HepG2 (cell line): Measurements from ENCODE around the gene EIF2S2. TPM values are rescaled to one million over a fixed set of nuclear protein-coding genes. Genes with fewer than 3 reads are reported as not detected.
"Not testable (repeated sequence)": the region's sequence is repeated elsewhere in the genome, so short reads cannot be mapped to it uniquely, and the experiment has no call there.

ENCODE experiments used
- CREM ChIP-seq, 2 experiments: sonication (generic) in 1 of 2; formaldehyde crosslinking in 1 of 2; IDR thresholded peaks; 2 replicates each; pipeline versions ENCODE4 v1.4.0 to v1.6.1; 2016 to 2020; ENCODE audit warnings: antibody characterized with exemption in 1 of 2, mild to moderate bottlenecking in 1 of 2, missing genetic modification reagents in 1 of 2
- FOXK1 ChIP-seq: sonication (generic); formaldehyde crosslinking; IDR thresholded peaks from 2 replicates; pipeline ENCODE4 v1.4.0; 2020; ENCODE audit warnings: low read depth, missing genetic modification reagents, borderline replicate concordance
- HDAC2 ChIP-seq: sonication (generic); formaldehyde crosslinking; IDR thresholded peaks from 2 replicates; pipeline ENCODE4 v1.4.0; 2020; ENCODE audit warnings: missing genetic modification reagents
- PHF21A ChIP-seq: sonication (generic); formaldehyde crosslinking; IDR thresholded peaks from 2 replicates; pipeline ENCODE4 v1.5.0; 2020; ENCODE audit warnings: mild to moderate bottlenecking, missing genetic modification reagents
- RXRB ChIP-seq: IDR thresholded peaks from 2 replicates; pipeline ENCODE4 v1.6.1; 2016; ENCODE audit warnings: borderline replicate concordance, missing genetic modification reagents, missing compliant biosample characterization
- TAF1 ChIP-seq: sonication (generic); formaldehyde crosslinking; IDR thresholded peaks from 2 replicates; pipeline ENCODE4 v1.4.0; 2020; ENCODE audit warnings: missing genetic modification reagents
- ZFY ChIP-seq: sonication (generic); formaldehyde crosslinking; IDR thresholded peaks from 2 replicates; pipeline ENCODE4 v1.4.0; 2020; ENCODE audit warnings: missing genetic modification reagents
- ZMYM4 ChIP-seq: sonication (generic); formaldehyde crosslinking; IDR thresholded peaks from 2 replicates; pipeline ENCODE4 v1.8.1; 2023; ENCODE audit warnings: mild to moderate bottlenecking, missing genetic modification reagents
- ZNF292 ChIP-seq: sonication (generic); formaldehyde crosslinking; IDR thresholded peaks from 2 replicates; pipeline ENCODE4 v1.8.1; 2022; ENCODE audit warnings: mild to moderate bottlenecking, low read depth, missing genetic modification reagents, borderline replicate concordance
- ZNF792 ChIP-seq: IDR thresholded peaks from 2 replicates; pipeline ENCODE4 v1.6.1; 2016
- polyA plus RNA-seq, 8 experiments: library from polyadenylated mRNA; depleted of rRNA in 3 of 8; stranded (reverse) in 7 of 8; unstranded in 1 of 8; fragments of >200 nt; fragmentation: Illumina TruSeq in 4 of 8; extraction: Trizol in 4 of 8; gene quantifications; 2 replicates each; pipeline versions ENCODE4 v1.2.1 to v1.2.3, GENCODE V29; 2011 to 2016; ENCODE audit warnings: low read depth in 4 of 8, missing spikeins in 1 of 8, mixed read lengths in 1 of 8; ENCODE audit not compliant: insufficient read depth in 1 of 8
- total RNA-seq, 5 experiments: library from RNA; depleted of rRNA; stranded (reverse); fragments of >200 nt; fragmentation: Illumina TruSeq; extraction: Trizol; gene quantifications; 2 replicates each; pipeline ENCODE4 v1.2.3, GENCODE V29; 2016; ENCODE audit warnings: low read depth in 1 of 5
- TF ChIP-seq, protein P1 (sequence below): IDR thresholded peaks from 2 replicates; pipeline ENCODE4 v1.6.1; 2012; ENCODE audit warnings: inconsistent platforms
- TF ChIP-seq, protein P2 (sequence below): sonication (generic); formaldehyde crosslinking; IDR thresholded peaks from 2 replicates; pipeline ENCODE4 v1.4.0; 2020; ENCODE audit warnings: missing genetic modification reagents, borderline replicate concordance

Gene EIF2S2
- total and polyA plus RNA-seq, 2 of the 13 experiments (the other 11 are each of a cell fraction or from before 2014, with no cell fraction given), result 126 to 213 TPM

DNA sequence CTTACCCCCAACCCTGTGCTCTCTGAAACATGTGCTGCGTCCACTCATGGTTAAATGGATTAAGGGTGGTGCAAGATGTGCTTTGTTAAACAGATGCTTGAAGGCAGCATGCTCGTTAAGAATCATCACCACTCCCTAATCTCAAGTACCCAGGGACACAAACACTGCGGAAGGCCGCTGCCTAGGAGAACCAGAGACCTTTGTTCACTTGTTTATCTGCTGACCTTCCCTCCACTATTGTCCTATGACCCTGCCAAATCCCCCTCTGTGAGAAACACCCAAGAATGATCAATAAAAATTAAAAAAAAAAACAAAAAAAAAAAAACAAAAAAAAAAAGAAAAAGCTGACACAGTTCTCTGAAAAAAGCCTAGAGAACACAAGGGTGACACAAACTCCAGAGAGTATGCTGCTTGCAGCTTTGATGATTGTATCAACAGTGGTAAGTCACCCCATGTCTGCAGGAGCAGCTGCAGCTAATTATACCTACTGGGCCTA lies 21.4 kb upstream of the EIF2S2 start (continued):
- TF ChIP-seq, protein P1, sequence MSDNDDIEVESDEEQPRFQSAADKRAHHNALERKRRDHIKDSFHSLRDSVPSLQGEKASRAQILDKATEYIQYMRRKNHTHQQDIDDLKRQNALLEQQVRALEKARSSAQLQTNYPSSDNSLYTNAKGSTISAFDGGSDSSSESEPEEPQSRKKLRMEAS, result 0 out of 2 replicates have a peak, but pooled peaks have one; percentile 20
- TF ChIP-seq, protein P2, sequence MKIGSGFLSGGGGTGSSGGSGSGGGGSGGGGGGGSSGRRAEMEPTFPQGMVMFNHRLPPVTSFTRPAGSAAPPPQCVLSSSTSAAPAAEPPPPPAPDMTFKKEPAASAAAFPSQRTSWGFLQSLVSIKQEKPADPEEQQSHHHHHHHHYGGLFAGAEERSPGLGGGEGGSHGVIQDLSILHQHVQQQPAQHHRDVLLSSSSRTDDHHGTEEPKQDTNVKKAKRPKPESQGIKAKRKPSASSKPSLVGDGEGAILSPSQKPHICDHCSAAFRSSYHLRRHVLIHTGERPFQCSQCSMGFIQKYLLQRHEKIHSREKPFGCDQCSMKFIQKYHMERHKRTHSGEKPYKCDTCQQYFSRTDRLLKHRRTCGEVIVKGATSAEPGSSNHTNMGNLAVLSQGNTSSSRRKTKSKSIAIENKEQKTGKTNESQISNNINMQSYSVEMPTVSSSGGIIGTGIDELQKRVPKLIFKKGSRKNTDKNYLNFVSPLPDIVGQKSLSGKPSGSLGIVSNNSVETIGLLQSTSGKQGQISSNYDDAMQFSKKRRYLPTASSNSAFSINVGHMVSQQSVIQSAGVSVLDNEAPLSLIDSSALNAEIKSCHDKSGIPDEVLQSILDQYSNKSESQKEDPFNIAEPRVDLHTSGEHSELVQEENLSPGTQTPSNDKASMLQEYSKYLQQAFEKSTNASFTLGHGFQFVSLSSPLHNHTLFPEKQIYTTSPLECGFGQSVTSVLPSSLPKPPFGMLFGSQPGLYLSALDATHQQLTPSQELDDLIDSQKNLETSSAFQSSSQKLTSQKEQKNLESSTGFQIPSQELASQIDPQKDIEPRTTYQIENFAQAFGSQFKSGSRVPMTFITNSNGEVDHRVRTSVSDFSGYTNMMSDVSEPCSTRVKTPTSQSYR (CRISPR knock-in tag), result peak; percentile 4; the same call in 1 of the 2 replicates
- TF ChIP-seq CREM (IDR thresholded peaks at IDR 0.05), result peak; percentile 63
- not testable (repeated sequence) for TF ChIP-seq CREM (CRISPR knock-in tag; IDR thresholded peaks at IDR 0.05)
- TF ChIP-seq HDAC2 (CRISPR knock-in tag), result 0 out of 2 replicates have a peak, but pooled peaks have one; percentile 29
- 0 out of 2 replicates have a peak, but pooled peaks have one; percentile 10 for TF ChIP-seq TAF1 (CRISPR knock-in tag)
- TF ChIP-seq ZMYM4, result peak; percentile 6; the same call in 1 of the 2 replicates
- peak; percentile 31; the same call in 1 of the 2 replicates for TF ChIP-seq ZFY
- TF ChIP-seq PHF21A, result 0 out of 2 replicates have a peak, but pooled peaks have one; percentile 35
- peak; percentile 55; the same call in 1 of the 2 replicates for TF ChIP-seq ZNF792 (CRISPR knock-in tag)
- TF ChIP-seq ZNF292 (CRISPR knock-in tag), result peak; percentile 58; the same call in 1 of the 2 replicates
- 0 out of 2 replicates have a peak, but pooled peaks have one; percentile 22 for TF ChIP-seq FOXK1 (CRISPR knock-in tag)
- TF ChIP-seq RXRB (CRISPR knock-in tag), result 0 out of 2 replicates have a peak, but pooled peaks have one; percentile 16
